Measurements from ENCODE around the gene UST.

The UST gene

DNA sequence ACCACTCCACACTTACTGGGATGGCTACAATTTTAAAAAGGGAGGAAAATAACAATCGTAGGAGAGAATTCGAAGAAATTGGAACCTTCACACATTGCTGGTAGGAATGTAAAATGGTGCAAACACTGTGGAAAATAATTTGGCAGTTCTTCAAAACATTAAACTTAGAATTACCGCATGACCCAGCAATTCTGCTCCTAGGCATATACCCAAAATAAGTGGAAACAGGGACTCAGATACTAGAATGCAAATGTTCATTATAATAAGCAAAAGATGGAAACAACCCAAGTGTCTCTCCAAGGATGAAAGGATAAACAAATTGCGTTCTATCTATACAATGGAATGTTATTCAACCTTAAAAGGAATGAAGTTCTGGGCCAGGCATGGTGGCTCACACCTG, 325.2 kb downstream of the UST start:
- no peak for DNase-seq

DNA sequence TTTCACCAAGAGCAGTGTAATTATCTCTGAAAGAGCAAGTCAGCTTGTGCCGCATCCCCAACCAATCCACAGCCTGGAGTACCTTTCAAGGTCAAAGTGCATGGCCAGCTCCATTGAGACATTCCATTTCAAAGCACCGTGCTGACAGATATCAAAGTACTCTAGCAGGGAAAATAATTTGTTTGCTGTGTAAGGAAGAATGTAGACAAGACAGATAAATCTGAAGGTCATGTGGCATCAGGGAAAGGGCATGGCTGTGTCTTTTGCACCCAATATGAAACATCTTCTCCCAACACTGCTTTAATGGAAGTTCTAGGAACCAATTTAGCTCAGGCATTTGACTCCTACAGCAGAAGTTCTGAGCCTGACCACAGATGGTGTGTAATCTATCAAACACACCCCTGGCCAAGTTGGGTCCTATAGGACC, 328.0 kb downstream of the UST start:
- no peak for DNase-seq

DNA sequence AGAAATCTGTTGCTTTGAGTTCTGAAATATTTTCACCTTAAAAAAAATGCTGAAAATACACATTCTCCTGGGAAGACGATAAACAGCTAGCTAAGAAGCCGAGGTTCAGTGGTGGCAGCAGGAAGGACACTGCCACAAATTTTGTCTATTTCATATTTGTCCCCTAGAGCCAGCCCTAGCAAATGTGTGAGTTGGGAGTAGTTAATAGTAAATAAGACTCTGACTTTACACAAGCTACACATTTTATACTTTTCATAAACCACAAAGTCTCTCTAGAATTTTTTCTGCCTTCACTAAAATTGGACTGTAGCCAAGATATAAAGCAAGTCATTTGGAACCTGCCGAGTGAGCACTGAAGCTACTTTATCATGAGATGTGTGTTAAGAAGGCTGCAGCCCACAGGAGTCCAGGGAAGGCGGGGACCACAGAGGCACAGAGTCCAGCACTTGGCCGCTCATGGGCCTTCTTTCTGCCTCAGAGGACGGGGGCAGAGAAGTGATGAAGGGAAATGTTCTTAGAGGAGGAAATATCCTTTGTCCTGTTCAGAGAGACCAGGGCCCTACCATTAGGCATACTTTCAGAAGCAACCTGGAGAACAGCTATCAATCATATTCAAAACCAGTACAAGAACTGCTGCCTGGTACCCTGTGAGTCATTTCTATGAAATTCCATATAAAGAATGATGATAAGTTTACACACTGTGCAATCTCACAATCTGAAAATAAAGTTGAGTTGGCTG, 329.0 kb downstream of the UST start:
- no peak for DNase-seq

DNA sequence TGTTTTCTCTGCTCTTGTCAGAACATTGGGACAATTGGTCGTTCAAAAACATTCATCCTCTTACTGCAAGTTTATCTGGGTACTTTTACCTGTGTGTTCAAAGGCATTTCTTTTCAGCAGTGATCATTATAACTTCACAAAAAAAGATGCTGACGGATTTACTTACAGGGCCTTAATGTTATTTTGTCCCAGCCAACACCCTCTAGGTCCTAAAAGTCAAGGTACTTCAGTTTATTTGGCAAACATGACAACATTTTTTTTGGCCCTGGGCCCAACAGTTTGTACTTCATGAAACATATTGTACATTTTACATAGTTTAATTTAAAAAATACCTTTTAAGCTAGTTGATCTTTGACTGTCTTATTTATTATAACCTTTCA, 329.5 kb downstream of the UST start:
- DNase-seq = no peak

DNA sequence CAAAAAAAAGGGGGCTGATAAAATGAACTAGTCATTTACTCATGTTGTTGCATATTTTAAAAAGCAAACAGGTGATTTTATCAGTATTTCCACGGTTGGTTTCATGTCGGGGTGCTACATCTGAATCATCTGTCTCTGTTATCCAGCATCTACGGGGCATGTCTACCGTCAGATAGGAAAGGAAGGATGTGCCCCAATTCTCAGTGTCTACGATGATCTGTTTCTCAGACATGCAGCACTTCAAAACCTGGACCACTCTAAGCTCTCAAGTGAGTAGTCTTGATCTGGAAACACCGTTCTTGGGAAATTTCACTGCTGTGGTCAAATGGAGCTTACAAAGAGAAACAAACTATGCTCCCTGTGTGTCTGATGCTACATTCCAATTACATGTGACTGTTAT, 330.4 kb downstream of the UST start:
- no peak for DNase-seq

DNA sequence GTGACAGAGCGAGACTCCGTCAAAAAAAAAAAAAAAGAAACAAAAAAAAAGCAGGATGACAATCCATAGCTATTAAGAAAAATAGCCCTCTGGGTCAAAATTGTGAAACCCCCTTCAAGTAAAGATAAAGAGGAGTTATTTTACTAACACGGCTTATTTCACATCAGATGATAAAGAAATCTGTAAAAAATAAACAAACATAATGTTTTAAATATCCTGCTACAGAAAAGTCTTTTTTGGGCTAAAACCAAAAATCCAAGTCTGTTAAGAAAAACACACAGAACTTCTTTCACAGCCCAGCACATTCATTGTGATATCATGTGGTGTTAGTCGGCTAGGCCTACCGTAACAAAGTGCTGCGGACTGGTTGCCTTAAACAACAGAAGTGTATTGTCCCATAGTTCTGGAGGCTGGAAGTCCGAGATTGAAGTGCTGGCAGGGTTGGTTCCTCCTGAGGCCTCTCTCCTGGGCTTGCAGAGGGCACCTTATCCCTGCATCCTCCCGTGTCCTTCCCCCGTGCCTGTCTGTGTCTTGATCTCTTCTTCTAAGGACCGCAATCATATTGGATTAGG, 331.5 kb downstream of the UST start:
- DNase-seq = no peak

DNA sequence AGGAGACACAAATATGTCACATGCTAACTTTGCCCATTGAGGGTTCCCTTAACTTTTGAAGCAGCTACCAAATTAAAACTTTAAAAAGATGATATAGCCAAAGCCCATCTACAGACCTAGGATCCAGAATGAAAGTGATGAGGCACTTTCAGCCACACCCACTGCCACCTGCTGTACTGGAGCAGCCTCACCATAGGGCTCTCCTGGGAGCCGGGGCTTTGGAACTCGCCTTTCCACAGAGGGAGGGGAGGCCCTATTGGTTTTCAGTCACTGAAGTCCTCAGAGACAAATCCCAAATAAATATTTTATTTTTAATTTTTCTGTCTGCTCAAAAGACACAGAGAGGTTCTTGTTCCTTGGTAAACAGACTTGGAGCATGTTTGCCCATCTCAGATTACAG, 332.6 kb downstream of the UST start:
- DNase-seq = no peak

DNA sequence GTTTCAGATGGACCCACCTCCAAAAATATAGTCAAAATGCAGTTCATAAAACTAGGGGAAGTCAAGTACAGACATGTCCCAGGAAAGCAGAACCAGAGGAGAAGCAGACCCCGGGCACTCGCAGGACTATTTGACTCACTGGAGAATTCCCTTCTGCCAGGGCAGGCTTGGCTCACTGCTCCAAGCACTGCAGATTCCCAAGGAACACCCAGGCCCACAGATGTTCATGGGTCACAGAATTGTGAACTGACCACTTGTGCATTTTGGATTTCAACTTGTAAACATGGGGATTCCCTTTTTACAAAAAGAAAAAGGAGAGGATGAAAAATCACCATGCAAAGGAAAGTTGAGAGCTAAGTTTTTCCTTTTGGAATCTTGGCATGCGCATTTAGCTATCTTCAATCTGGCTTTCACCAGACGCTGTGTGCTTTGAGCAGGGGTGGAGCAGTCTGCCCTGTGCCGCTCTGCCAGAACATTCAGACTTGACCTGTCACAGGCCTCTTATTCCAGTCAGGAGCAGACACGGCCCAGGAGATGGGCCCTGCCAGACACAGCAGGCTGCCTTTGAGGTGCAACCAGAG, 333.2 kb downstream of the UST start:
- DNase-seq = no peak

DNA sequence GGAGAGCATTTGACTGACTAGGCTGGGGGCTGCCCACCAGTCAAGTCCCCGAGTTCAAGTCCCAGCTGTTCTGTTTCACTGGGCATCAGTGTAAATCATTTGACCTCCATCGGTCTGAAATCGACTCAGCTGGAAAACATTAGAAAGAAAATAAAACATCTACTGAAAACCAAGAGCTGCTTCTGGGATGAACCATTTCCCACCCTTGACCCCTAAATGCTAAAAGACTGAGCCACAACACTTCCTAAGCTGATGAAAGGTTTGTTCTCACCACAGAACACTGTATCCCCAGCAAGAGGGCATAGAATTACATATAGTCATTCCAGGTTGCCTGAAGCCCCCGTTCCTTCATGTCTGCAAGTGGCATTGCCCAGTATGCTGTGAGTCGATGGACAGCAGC, 333.7 kb downstream of the UST start:
- DNase-seq = no peak

DNA sequence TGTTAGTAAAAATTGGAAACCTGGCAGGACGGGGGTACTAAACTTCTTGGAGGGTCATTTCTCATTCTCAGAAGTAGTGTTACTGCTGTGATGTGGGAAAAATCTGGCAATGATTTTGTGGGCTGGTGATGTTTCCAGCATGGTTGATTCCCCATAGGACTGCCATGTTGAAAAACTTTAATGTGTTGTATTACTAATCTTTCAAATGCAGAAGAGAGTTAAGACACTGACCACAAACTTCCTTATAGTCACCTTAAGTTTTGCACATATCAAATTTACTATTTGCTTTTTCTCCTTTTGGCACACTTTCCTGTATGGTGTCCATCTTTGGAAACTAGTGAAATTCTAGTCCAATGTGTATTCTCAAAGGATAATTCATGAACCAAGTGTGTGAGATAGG, 334.5 kb downstream of the UST start:
- no peak for DNase-seq

DNA sequence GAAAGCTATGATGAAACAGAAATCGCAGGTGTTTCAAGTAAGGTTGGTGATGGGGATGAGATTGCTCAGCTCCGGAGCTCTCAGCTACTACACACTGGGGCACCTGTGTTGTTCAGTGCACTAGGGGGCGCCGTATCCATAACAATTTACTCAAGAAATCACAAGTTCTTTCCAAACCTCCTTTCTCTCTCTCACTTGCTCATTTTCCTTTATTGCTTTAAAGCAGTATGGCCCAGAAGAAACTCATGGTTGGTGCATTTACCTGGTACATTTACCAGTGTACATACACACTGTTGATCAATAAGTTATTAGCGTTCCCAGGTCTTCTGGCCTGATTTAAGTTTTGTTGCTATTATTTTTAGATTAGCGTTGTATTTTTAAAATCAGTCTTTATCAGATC, 335.5 kb downstream of the UST start:
- peak; percentile 86 for DNase-seq

DNA sequence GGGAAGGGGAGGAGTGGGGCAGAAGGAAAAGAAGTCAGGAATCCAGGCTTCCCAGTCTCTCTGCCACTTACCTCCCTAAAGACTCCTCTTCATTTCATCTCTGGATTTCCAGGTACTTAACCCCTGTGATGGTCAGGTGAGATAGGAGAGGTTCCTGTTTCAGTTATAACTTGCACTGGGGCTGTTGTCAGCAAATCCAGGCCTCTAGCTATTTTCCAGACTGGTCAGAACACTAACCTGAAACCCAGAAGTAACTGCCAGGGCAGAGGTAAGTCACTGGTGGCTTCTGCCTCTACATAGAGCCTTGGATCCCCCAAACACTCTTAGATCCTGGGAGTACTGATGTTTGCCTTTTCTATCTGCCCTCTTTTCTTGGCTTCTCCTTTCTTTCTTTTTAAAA, 337.2 kb downstream of the UST start:
- DNase-seq = no peak

DNA sequence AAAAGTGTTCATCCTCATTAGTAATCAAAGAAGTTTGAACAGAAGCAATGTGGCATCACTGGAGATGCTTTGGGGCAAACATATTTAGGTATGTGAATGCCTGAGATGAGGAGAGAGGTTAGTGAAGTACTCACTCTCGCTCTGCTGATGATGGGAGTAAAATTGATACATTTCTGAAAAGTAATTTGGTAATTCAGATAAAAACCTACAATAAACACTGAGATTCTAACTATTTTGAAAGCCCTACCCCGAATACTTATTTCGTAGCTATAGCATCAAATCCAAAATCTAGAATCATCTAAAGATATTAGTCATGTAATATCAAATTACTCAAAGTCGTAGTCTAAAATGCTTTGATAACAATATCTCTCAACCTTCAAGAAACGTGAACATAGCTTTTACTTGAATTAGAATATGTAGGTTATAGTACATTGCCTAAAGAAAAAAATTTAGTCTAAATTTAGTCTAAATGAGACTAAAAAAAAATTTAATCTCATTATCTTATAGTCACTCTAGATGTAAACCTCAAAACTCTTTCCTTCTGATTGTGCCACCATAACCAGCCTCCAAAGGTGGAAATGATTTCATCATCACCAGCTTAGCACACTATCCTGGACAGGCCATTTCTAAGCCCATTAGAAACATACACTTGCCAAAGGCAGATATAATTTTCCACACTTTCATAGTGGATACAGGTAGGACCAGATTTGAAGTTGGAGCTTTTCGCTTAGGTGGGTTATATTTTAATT, 338.2 kb downstream of the UST start:
- DNase-seq = no peak

DNA sequence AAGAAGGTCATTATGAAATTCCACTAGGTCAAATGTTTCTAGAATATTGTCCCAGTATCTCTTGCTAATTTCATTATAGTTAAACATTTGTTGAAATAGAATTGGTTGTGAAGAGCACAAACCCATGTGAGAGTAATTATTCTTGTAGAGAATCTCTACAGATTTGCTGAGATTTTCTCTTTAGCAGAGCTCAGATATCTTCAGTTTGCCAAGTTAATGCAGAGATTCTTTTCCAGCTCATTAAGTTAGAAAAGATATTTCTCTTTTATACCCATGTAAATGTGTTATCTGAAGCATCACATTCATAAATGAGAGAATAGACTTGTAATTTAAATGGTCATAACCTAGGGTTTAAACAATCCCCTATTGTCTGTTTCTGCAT, 338.7 kb downstream of the UST start:
- no peak for DNase-seq

DNA sequence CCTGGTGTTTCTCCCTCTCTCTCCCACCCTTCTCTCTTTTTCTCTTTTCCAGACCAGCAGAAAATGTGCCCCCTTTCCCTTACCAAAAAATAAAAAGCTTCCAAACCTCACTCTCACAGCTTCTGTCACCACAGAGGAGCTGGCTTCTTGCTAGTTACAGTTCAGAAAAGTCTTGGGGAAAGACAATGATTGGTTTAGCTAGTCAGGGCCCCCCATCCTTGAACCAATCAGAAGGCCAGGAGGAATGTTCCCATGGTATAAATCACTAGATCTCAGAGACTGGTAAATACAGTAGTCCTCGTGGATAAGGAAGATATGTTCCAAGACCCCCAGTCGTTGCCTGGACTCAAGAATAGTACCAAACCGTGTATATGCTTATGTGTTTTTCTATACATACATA, 339.5 kb downstream of the UST start:
- no peak for DNase-seq

DNA sequence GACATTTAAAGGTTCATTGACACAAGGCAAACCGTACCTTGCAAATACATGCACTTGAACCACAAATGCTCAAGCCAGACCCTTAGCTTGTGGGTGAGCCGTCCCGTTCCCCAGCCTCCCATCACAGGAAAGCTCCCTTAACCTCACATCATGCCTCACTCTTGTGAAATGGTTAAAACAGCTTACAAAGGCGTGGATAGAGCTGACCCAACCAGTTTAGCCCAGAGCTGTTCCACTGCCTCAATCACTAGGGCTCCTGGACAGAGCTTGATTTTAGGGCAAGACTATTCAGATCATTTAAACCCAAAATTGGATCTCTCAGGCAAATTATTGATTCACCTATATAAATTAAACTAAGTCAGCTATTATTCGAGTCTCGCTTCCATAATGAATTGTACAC, 341.1 kb downstream of the UST start:
- DNase-seq = no peak

DNA sequence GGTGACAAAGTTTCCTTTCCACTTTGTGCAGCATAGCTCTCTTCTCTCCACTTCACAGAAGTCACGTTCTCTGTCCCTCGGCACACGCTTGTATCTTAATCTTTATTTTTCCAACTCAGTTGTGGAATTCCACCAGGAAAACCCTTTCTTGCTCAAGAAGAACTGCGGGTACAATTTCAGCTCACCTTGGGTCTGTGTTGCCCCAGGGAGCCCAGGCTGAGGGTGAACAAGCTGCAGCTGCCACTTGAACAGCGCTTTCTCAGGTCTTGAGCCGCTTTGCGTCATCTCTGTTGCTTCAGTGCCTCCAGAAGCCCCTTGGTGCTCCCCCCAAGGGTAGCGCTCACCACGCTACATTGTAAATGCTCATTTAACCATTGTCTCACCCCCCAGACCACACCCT, 341.5 kb downstream of the UST start:
- no peak for DNase-seq

DNA sequence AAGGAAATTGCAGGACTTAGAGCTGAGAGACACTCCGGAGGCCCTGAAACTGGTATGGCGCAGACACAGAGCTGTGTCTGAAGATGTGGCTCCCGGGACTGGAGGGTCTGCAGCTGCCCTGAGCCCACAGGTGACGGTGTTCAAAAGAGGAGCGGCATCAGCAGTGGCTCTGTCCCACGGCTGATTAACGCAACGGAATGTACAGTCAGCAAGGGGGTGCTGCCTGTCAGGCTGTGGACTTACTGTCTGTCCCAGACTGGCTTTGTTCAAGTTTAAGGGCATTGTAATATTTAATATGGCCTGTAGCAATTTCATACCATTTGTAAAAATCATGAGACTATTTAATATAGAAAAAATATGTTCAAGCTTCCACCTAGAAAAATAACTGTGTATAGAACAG, 342.7 kb downstream of the UST start:
- DNase-seq = no peak

DNA sequence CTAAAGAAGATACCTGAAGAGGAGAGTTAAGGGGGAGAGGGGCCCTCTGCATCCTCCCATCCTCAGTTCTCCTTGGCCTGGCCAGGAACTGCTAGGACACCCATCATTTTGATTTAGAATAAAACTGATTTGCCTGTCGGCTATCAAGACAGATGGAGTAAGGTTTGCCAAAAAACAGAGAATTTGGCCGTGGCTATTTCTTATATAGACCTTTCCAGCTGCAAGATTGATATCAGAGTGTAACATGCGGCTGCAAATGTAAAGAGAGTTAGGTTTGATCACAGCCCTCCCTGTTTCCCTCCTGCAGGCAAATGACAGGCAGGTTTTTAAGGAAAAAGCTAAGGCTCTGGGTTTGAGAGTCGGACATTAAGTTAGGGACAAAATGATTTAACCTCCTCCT, 344.1 kb downstream of the UST start:
- DNase-seq = no peak

DNA sequence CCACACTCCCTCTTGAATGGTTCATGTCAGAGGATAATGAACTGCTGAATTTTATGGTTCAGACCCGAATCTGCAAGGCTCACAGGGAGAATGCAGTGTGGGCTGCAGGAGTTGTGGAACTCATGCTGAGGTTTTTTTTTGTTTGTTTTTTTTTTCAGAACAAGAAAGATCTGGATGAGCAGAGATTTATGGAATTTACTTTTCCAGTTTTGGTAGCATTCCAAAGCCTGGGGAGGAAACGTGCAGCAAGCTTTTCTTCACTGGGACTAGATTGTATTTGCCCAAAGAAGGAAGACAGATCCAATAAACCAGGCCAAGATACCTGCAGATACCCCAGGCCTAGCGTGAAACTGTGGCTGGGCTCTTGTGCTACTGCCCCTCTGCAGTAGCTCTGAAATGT, 346.8 kb downstream of the UST start:
- no peak for DNase-seq

DNA sequence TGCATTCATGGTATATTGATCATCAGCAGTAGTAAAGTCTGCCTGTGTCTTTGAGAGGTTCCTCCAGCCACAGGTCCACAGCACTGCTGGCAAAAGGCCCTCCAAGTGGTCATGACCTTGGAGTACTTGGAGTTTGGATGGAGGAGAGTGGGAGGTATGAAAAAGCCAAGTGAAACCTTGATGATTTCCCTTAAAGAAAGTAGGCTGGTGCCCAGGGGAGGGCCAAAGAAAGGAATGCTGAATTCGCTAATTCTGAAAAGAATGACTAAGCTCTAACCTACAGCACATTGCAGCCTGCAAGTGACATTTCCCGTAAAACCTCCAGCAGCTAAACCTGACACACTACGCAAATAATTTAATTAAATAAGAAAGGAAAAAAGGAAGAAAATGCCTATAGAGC, 347.3 kb downstream of the UST start:
- no peak for DNase-seq

DNA sequence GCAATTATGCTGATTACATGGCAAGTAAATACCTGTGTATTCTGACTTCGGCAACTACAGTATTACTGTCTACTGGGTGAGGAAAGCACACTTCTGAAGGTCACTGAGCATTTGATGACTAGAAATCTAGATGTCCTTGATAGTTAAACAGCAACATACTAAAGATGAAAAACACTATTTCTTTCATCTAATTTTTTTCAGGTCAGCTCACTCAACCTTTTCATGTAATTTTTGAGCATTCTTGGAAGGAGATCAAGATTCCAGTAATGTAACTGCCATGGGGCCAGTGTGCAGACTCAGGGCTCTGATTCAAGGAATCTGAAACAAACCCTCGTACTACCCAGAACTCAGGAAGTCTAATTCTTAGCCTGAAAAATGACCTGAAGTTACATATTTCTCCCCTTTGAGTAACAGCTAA, 348.1 kb downstream of the UST start:
- no peak for DNase-seq

DNA sequence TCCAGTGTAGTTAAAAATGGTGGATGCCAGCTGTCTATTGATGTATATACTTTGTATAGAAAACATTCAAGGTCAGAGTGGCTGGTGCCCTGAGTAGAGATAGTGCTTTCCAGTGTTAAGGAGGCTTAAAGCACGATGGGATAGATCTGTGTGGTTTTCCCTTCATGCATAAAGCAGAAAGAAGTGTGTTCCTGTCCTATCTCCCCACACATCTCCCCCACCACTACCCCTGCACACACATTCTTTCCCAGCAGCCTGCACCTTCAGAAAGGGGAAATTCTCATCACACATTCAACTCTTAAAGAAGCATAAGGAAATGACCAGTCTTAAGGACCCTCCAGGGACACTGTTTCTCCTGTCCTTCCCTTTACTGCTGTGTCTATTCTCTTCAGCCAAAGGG, 349.0 kb downstream of the UST start:
- no peak for DNase-seq

DNA sequence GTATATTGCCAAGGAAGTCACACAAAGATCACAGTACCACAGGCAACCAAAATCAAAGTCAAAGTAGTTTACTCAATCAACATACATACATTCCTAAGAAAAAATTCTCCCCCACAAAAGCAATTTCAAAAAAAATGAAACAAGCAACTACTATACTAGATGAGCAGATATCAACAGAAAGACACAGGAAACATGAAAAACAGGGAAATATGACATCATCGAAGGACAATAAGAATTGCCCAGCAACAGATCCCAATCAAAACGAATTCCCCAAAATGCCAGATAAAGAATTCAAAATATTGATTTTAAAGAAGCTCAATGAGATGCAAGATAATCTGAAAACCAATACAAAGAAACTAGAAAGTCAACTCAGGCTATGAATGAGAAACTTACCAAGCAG, 351.0 kb downstream of the UST start:
- no peak for DNase-seq

Data from activated gamma-delta T cell treated with Interleukin-2 at 50 U/mL for 16 hours (primary cell).